ENCODE measurements around the gene NR4A2. TPM values are rescaled to one million over a fixed set of nuclear protein-coding genes. Genes with fewer than 3 reads are reported as not detected.

NR4A2 gene
- total RNA-seq, 4 donors from 2014 or later: 1.9 to 5.0 (median 2.5) TPM

DNA sequence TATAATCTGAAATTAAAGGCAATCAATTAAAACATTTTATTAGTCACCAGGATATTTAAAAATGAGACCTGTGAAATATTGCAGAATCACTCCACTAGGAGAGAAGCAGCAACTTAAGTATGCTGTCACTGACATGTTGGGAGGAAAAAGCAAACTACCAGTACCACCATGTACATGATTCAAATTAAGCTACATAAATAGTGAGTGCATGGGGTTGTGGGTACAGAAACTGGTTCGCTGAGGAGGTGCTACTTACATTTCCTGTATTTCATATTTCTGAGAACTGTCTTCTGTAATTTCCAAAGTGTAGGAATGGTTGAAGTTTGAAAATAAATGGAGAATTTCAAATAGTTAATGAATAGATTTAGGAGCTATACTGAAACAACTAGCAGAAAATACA is 7.9 kb upstream of the NR4A2 start:
- Histone ChIP-seq H3K27ac (peak overlapping the region; percentile 99 to 100 (median 100)), H3K4me3 (peak overlapping the region in 1 of 4 donors; percentile 91), H3K4me1 (peaks cover 0 to 27% (median 0%) of the 10 kb centered on the region in 4 donors), H3K9me3 (no peaks in the 10 kb centered on the region), H3K27me3 (no peaks in the 10 kb centered on the region), H3K36me3 (no peaks in the 10 kb centered on the region)
- DNase-seq: no peak
- TF ChIP-seq POLR2A (IDR thresholded peaks at IDR 0.05): no peak
- TF ChIP-seq, protein P1, sequence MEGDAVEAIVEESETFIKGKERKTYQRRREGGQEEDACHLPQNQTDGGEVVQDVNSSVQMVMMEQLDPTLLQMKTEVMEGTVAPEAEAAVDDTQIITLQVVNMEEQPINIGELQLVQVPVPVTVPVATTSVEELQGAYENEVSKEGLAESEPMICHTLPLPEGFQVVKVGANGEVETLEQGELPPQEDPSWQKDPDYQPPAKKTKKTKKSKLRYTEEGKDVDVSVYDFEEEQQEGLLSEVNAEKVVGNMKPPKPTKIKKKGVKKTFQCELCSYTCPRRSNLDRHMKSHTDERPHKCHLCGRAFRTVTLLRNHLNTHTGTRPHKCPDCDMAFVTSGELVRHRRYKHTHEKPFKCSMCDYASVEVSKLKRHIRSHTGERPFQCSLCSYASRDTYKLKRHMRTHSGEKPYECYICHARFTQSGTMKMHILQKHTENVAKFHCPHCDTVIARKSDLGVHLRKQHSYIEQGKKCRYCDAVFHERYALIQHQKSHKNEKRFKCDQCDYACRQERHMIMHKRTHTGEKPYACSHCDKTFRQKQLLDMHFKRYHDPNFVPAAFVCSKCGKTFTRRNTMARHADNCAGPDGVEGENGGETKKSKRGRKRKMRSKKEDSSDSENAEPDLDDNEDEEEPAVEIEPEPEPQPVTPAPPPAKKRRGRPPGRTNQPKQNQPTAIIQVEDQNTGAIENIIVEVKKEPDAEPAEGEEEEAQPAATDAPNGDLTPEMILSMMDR (IDR thresholded peaks at IDR 0.05): no peak

GRCh38 chr2:156339865-156340264 is 7.3 kb upstream of the NR4A2 start:
- TF ChIP-seq POLR2A (IDR thresholded peaks at IDR 0.05): no peak
- TF ChIP-seq, protein P1 (IDR thresholded peaks at IDR 0.05): no peak
- H3K36me3 ChIP-seq: no peaks in the 10 kb centered on the region
- H3K9me3 ChIP-seq: no peaks in the 10 kb centered on the region
- H3K4me3 ChIP-seq: no peak overlapping the region
- no peaks in the 10 kb centered on the region for H3K27me3 ChIP-seq
- H3K4me1 ChIP-seq: peaks cover 0 to 31% (median 0%) of the 10 kb centered on the region in 4 donors
- no peak for DNase-seq
- peak overlapping the region in 2 of 4 donors; percentile 64 to 100 for H3K27ac ChIP-seq

- Histone ChIP-seq H3K4me1 (peaks cover 0 to 31% (median 0%) of the 10 kb centered on the region in 4 donors), H3K27ac (peak overlapping the region in 2 of 4 donors; percentile 28 to 64), H3K27me3 (no peaks in the 10 kb centered on the region), H3K9me3 (no peaks in the 10 kb centered on the region), H3K4me3 (no peak overlapping the region), H3K36me3 (no peaks in the 10 kb centered on the region)
- DNase-seq: no peak
- TF ChIP-seq, protein P1 (IDR thresholded peaks at IDR 0.05): no peak
- TF ChIP-seq POLR2A (IDR thresholded peaks at IDR 0.05): no peak
Measured at GRCh38 chr2:156339110-156339847, 6.8 kb upstream of the NR4A2 start.

DNA sequence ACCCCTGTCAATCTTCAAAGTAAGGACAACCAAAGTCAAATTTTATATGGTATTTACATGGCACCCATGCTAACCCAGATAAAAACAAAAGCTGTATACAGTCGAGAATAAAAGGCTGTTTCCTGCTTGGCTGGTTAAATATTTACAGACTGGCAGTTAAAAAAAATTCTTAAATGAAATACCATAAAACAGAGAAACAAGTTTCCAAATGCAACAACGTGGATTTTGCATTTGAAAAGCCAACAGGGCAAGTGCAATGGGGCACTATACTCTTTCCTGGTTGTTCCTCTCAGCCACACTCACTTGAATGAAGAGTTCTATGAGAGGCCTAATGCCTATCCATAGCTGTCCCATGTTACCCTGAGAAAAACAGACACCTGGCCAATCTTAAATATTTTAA is 6.1 kb upstream of the NR4A2 start:
- DNase-seq: no peak
- H3K9me3 ChIP-seq: no peaks in the 10 kb centered on the region
- H3K4me1 ChIP-seq: peaks cover 0 to 31% (median 0%) of the 10 kb centered on the region in 4 donors
- H3K27me3 ChIP-seq: no peaks in the 10 kb centered on the region
- no peak overlapping the region for H3K4me3 ChIP-seq
- peak overlapping the region in 2 of 4 donors; percentile 28 to 64 for H3K27ac ChIP-seq
- TF ChIP-seq, protein P1 (IDR thresholded peaks at IDR 0.05): no peak
- no peak for TF ChIP-seq POLR2A (IDR thresholded peaks at IDR 0.05)
- no peaks in the 10 kb centered on the region for H3K36me3 ChIP-seq

- H3K36me3 ChIP-seq: no peaks in the 10 kb centered on the region
- H3K9me3 ChIP-seq: no peaks in the 10 kb centered on the region
- peak overlapping the region; percentile 89 to 97 (median 96) for H3K27ac ChIP-seq
- peaks cover 0 to 25% (median 0%) of the 10 kb centered on the region in 4 donors for H3K4me1 ChIP-seq
- H3K27me3 ChIP-seq: no peaks in the 10 kb centered on the region
- H3K4me3 ChIP-seq: peak overlapping the region; percentile 59 to 75 (median 68)
- DNase-seq: peak; percentile 85 to 95 (median 90)
- peak; percentile 26 to 61 for TF ChIP-seq POLR2A (IDR thresholded peaks at IDR 0.05)
- TF ChIP-seq, protein P1 (IDR thresholded peaks at IDR 0.05): peak in 1 of 6 experiments; percentile 20
Measured at GRCh38 chr2:156334496-156335478, 2.3 kb upstream of the NR4A2 start.
